HG03280 (cell line): ENCODE results near the gene TP53I13.

Experiments used
- ATAC-seq: cut with Tn5 transposase; IDR thresholded peaks from one replicate; pipeline ENCODE4 v1.9.1; 2021; ENCODE audit warnings: mild to moderate bottlenecking, moderate library complexity; ENCODE audit not compliant: unreplicated experiment

TP53I13 gene

DNA sequence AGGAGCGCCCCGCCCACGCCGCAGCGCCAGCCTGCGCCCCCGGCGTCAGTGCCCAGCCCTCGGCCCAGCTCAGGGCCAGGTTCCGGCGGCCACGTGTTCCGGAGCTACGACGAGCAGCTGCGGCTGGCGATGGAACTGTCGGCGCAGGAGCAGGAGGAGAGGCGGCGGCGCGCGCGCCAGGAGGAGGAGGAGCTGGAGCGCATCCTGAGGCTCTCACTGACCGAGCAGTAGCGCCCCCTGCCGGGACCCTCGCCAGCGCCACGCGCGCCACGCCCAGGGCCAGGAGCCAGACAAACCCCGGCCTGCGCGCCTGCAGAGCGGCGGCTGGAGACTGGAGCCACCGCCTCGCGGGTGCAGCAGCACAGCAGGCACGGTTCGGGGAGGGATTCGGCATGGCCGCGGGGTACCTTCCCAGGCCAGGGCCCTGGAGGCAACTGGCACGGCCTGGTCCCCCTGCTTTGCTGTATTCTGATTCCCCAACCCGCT is 44.9 kb downstream of the TP53I13 start:
- ATAC-seq = no peak

DNA sequence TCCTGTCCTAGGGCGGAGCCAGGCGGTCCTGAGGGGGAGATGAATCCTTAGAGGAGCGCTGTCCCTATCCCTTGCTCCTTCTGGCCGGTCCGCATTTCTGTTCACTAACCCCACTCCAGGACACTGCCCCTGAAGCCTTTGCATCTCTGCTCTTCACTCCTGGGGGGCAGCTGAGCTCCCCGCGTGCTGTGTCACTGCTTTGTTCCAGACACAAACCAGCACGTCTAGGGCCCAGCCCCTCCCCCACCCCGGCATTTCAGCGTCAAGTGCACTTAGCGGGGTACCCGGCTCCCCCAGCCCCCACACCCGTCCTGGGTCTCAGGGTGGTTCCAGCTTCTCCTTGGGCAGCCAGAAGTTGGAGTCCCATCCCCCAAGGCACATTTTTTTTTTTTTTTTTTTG is 45.4 kb downstream of the TP53I13 start:
- ATAC-seq = no peak

DNA sequence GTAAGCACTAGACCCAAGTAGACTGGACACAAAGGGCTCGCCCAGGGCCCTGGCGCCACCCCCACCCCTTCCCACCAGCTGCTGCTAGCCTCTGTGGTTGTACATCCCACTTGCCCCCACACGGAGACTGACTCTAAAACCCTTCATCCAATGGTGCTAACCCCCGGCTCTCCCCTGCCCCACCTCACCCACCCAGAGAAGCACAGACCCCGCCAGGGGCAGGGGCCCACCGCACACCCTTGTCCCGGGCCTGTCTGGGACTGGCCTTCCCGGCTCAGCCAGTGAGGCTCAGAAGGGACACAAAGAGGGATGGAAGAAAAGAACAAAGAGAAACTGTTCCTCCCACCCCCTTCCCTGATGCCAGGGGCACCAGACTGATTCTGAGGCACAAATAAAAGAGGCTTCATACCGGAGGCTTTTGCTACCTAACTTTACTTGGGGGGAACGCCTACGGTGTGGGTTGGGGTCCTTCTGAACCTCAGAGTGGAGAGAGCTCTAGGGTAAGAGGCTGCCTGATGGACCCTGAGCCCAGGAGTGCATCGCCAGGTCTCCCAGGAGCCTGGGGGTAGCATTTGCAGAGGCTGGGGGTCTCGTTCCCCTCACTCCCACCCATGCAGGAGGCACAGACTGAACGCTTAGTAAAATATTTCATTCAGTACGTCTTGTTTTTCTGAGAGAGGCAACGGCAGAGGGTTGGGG is 46.0 kb downstream of the TP53I13 start:
- no peak for ATAC-seq

DNA sequence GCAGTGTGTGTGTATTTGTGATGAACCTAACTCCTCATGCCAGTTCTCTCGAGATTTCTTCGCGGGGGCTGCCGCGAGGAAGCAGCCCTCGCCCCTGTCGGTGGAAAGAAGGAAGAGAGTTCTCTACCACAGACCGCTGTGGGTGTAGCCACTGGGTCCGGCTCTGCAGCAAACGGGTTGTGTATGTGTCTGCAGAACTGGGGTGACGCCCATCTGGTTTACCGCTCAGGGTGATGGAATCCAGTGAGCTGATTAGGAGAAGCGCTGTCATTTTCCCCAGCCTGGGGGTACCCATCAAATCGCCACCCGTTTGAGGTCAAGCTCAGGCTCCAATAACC is 46.5 kb downstream of the TP53I13 start:
- no peak for ATAC-seq

DNA sequence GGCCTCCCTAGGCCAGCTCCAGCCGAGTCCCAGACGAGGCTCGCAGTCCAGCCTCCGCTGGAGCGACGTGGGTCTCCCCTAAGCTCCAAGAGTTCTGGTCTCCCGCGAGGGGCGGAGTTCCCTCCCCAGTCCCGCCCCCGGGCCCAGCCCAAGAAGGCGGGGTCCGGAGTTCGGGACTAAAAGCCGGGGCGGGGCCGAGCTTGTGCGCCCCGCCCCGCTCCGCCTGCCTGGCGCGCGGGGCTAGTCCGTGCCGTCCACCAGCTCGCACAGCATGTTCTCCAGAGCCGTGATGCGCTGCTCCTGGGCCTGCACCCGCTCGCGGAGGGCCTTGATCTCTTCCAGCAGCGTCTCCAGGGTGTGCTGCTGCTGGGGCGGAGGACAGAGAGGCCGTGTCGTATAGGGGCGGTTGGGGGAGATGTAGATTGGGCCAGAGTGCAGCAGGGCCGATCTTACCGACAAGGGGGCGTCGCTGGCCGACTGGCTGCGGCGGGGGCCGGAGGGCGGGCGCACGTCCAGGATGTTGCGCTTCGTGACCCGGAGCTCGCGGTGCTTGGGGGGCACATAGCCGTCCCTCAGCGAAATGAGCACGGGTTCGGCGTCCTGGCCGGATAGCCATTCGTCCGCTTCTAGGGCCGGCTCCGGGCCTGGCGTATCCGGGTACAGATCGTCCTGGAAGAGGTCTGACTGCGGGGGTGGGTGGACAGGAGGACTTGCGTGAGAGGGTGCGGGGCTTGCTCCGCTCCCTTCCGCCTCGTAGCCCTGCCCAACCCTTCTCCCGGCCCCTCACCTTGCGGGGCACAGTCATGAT is 47.2 kb downstream of the TP53I13 start:
- peak; percentile 56 for ATAC-seq

DNA sequence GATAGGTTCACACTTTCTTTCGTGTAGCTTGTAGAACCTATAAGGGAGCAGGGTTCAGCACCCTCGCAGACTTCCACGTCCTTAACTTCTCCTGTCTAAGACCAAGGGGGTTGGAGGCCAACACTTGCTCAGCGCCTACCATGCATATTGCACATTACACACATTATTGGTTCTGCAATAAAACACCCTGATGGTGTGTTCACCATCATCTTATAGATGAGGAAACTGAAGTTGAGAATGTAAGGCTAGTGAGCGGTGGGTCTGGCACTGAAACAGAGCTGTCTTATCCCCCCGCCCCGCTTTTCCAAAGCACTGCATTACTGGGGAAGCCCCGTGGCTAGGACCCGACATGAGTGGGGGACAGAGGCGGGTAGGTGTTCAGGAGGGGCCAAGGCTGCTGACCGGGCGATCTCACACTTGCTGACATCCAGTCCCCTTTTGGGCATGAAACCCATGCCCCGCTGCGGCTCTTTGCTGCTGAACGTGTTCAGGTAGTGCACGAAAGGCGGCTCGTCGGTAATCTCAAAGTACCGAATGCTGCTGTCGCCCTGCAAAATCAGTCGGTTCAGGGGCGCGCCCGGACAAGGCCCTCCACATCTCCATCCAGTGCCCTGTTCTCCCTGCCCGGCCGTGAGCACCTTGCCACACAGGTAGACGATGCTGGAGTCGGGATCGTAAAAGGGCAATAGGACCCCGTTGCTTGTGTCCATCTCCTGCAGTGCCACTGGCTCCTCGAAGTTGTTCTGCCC is 48.0 kb downstream of the TP53I13 start:
- no peak for ATAC-seq

DNA sequence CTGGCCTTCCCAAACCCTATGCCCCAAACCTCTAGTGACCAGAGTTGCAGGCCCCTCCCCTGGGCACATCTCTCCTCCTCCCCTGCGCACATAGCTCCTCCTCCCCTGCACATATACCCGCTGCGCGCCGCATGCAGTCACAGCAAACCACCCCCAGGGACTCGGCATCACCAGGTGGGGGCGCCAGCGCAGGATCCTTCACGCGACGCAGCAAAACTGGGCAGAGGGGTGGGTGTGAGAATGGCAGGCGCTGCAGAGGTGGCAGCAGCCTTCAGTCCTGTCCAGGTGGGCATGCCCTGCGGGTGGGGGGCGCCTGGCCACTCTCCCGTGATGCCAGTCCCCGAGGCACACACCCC is 48.6 kb downstream of the TP53I13 start:
- ATAC-seq = peak; percentile 49

DNA sequence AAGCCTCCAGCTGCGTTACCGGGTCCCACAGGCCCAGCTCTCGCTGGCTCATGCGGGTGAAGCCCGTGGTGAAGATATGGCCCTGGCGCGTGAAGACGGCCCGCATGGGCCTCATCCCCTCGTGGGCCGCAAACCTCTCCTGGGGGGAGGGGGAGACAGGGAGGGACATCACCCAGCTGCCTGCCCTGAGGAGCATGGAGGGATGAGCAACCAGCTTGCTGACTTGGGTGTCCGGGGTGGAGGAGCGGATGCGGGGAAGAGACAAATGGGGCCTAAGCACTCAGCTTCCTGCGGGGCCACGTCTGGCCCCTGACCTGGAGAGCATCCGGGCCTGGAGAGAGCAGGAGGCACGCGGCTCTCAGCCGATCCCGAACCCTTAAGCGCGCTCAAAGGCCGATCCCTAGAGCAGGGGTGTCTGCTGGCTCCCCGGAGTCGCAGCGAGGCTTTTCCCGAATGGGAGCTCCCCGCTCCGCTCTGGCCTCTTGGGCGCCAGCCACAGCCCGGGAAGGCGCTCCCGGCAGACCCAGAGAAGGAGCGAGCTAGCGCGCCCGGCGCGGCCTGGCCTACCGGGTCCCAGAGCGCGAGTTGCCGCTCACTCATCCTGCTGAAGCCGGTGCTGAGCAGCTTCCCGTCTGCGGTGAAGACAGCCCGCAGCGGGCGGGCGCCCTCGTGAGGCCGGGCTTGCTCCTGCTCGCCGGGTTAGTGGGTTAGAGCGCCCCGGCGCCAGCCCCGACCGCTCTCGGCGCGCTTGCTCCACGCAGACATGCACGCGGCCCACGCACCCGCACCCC is 49.2 kb downstream of the TP53I13 start:
- no peak for ATAC-seq

DNA sequence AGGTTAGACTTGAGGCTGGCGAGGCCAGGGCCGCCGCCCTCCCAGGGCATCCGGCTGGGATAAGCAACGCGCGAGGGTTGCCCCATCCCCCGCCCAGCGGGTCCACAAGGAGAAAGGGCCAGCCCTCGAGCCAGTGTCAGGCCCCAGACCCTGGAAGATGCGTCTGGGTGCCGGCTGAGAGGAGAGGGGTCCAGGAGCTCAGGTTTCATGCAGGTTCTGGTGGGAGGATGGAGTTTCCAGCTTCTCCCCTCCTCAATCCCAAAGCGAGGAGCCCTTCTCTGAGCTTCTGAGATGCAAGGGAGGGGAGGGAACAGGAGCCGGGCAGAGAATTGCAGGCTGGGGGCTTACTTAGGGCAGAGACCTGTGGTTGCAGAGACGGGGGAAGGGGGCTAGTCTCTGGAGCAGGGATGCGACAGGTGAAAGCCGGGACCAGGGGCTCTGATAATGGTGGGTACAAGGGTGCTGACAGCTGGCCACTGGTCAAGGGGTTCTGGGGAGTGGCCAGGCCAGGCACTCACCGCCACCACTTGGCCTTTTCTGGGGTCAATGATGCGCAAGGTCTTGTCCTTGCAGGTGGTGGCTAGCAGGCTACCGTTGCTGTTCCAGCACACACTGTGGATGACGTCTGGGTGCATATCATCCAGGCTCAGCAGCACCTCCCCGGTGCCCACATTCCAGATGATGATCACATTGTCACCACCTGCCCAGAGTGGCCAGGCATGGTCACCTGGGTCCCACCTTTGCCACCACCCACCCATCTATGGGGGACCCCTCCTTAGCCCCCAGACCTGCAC is 50.0 kb downstream of the TP53I13 start:
- ATAC-seq = no peak

DNA sequence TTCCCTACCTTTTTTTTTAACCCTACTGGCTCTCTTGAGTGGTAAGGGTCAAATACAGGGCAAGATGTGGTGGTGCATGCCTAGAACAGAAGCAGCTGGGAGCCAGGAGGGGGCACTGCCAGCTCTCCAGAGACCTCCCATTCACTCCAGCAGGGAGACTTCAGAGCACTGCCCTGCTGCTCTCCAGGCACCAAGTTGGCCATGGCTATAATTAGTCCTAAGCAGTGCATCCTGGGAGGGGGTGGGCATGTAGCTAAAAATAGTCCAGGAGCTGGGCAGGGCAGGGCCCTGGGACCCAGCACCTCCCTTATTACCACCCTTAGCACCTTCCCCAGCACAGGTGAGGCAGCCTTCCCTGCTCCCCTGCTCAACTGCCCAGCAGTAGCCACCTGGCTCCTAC is 50.8 kb downstream of the TP53I13 start:
- ATAC-seq = no peak

DNA sequence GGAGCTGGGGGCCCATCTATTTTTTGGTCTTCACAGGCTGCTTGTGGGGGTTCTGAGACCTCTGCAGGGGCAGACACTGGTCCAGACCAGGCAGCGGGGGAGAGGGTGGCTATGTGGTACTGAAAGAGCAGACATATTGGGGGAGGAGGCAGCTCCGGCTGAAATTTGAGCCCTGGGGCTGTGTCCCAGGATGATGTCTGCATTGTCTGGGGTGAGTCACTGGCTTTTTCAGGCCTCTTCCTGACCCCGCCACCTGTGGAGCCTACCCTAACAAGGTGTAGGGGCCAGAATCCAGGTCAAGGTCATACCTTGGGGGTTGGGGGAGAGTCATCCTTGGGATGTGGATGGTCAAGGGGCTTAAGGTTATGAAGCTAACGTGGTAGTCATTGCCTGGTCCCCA is 51.8 kb downstream of the TP53I13 start:
- no peak for ATAC-seq

DNA sequence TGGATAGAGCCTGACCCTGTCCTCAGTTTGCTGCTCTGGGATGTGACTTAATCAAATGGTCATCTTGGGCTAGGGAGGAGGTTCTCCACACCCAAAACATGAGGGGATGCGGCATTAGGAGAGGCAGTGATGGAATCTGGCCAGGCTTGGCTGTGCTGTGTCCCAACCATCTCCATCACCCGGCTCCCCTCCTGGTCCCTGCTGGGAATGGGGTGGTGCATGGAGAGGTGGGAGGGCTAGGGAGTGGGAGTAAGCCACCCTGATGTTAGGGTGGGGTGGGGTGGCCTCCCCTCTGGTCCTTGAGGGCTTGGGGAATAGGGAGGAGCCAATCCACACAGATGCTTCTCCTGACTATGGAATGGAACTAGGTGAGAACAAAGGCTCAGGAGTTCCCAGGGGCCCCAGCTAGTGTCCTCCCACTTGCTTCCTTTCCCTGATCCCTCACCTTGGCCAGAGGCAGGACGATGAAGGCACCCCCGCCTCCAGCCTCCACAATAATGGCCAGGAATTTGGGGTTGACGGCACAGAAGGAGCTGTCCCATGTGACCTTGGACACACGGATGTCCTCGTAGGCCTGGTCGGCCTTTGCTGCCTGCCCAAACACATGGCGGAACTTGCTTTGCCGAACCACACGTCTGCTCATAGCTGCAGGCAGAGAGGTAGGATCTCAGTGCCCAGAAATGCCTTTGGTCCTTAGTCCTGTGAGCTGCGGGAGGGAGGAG is 52.4 kb downstream of the TP53I13 start:
- ATAC-seq = no peak

DNA sequence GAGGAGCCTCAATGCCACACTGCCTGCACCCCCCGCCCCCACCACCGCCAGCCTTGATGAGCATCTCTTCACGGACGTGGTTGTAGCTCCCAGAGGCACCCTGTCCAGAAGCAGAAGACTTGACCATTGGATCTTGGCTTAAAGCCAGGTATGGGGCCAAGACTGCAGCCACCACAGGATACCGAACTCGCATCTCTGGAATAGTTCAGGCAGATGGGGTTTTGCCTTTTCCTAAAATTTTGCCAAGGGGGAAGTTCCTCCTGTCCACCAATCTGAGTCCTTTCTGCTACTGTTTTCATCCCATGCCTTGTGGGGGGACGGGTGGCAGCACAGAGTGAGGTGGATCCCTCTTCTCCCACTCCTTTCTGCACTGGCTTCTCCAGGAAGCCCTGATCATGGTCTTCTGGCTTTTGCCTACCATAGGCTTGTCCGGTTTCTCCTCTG is 53.3 kb downstream of the TP53I13 start:
- ATAC-seq = no peak
